ENCODE results near the gene OR4D9.
A peak's percentile ranks its signal among the peaks of the same experiment; 100 is the strongest.

Gene OR4D9

DNA sequence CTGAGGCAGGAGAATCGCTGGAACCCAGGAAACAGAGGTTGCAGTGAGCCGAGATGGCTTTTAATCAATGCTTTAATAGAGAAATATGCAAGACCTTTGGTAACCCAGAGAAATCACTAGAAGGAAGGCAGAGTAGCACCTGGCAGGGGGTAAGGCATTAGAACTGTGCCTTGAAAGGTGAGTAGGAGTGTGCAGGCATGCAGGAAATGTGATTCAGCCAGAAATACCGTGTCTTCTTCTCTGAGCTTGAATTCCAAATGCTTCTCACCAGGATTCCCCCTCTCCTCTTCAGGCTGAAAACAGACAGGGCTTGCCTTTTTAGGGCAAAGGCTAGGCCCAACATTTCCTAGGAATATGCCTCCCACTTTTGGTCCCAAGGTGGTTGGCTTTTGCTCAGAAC is 51.0 kb downstream of the OR4D9 start:
- Histone ChIP-seq H3K79me2 (ENCODE audit: control insufficient read depth, insufficient read depth, low read length) (no peaks in the 10 kb centered on the region), H2BK120ac (ENCODE audit: low read depth, low read length) (no peak overlapping the region), H3K36me3 (ENCODE audit: control insufficient read depth, insufficient read depth, low read length) (no peaks in the 10 kb centered on the region), H3K9ac (ENCODE audit: low read length) (no peak overlapping the region), H3K4me1 (ENCODE audit: control insufficient read depth, low read depth, low read length) (peaks cover 4% of the 10 kb centered on the region), H2BK15ac (replicated peaks; ENCODE audit: low read depth) (no peak overlapping the region), H4K8ac (ENCODE audit: low read depth, low read length) (no peak overlapping the region), H3K18ac (ENCODE audit: low read length) (no peak overlapping the region), H2AK5ac (ENCODE audit: low read length) (no peak overlapping the region), H3K56ac (ENCODE audit: low read length) (no peak overlapping the region), H3K27me3 (ENCODE audit: insufficient read depth, low read length, poor library complexity) (no peaks in the 10 kb centered on the region), H3K4me3 (ENCODE audit: low read length) (no peak overlapping the region), H4K5ac (ENCODE audit: low read length) (no peak overlapping the region), H2BK5ac (ENCODE audit: low read length) (no peak overlapping the region), H3K4ac (ENCODE audit: low read depth, low read length) (no peak overlapping the region), H3K4me2 (ENCODE audit: low read length) (no peak overlapping the region), H3K23ac (ENCODE audit: low read length) (no peak overlapping the region), H3K27ac (ENCODE audit: low read depth, low read length) (no peak overlapping the region), H3K79me1 (ENCODE audit: low read length) (no peaks in the 10 kb centered on the region)
- peak; percentile 68 for DNase-seq
- no CpG with 5 or more reads among the region's 3 CpGs for WGBS (ENCODE audit: extremely low coverage, insufficient coverage, low lambda C conversion rate)
